ENCODE measurements around the gene CCDC6. TPM values are rescaled to one million over a fixed set of nuclear protein-coding genes. Genes with fewer than 3 reads are reported as not detected.
A peak's percentile ranks its signal among the peaks of the same experiment; 100 is the strongest.

CCDC6 gene
- polyA plus RNA-seq, 3 donors, result 4.2 to 13.5 (median 6.2) TPM

GRCh38 chr10:59917922-59918321, 11.6 kb upstream of the CCDC6 start:
- Histone ChIP-seq H2AFZ (ENCODE audit: insufficient read depth, low read depth, low read length, poor library complexity, severe bottlenecking) (no peak overlapping the region), H3K9ac (ENCODE audit: insufficient read depth, low read length, poor library complexity, severe bottlenecking) (no peak overlapping the region), H3K79me2 (ENCODE audit: insufficient read depth, low read length) (no peaks in the 10 kb centered on the region), H3K27me3 (ENCODE audit: control insufficient read depth in 2 of 2, insufficient read depth in 2 of 2, low read length in 2 of 2) (no peaks in the 10 kb centered on the region), H3K4me3 (replicated peaks in 1 of 3; ENCODE audit: low read depth in 2 of 3, low read length in 3 of 3) (no peak overlapping the region), H4K20me1 (ENCODE audit: insufficient read depth, low read length) (no peaks in the 10 kb centered on the region), H3K27ac (ENCODE audit: low read depth in 1 of 2, low read length in 2 of 2) (no peak overlapping the region), H3K9me3 (replicated peaks in 1 of 2; ENCODE audit: control insufficient read depth in 1 of 2, insufficient read depth in 1 of 2, low read length in 2 of 2) (peaks cover 3 to 4% of the 10 kb centered on the region in 2 donors), H3K4me2 (replicated peaks; ENCODE audit: extremely low read depth, low read length, poor library complexity, severe bottlenecking) (no peak overlapping the region), H3K36me3 (replicated peaks in 1 of 2; ENCODE audit: control insufficient read depth in 1 of 2, insufficient read depth in 2 of 2, low read length in 2 of 2) (no peaks in the 10 kb centered on the region), H3K4me1 (ENCODE audit: control insufficient read depth in 1 of 2, insufficient read depth in 2 of 2, low read length in 2 of 2) (no peaks in the 10 kb centered on the region)
- Mint-ChIP-seq H3K27ac (no peak overlapping the region), H3K27me3 (ENCODE audit: low read depth in 3 of 3) (no peaks in the 10 kb centered on the region), H3K4me3 (no peak overlapping the region), H3K36me3 (no peaks in the 10 kb centered on the region), H3K9me3 (peaks cover 23 to 33% (median 25%) of the 10 kb centered on the region in 7 donors), H3K4me1 (peaks cover 3% of the 10 kb centered on the region)
- no CpG with 5 or more reads among the region's 1 CpG for WGBS (ENCODE audit: insufficient coverage)
- intact Hi-C loops (cut with micrococcal nuclease), result no loop called here
- DNase-seq, result no peak
- TF ChIP-seq CTCF (IDR thresholded peaks at IDR 0.05), result no peak

GRCh38 chr10:59913547-59914237, 7.3 kb upstream of the CCDC6 start:
- intact Hi-C loops (cut with micrococcal nuclease), result no loop called here
- H3K27me3 ChIP-seq (ENCODE audit: control insufficient read depth in 2 of 2, insufficient read depth in 2 of 2, low read length in 2 of 2), result no peaks in the 10 kb centered on the region
- TF ChIP-seq CTCF (IDR thresholded peaks at IDR 0.05), result no peak
- Mint-ChIP-seq H3K4me3 (no peak overlapping the region), H3K27me3 (ENCODE audit: low read depth in 3 of 3) (peaks cover 0 to 2% (median 0%) of the 10 kb centered on the region in 3 donors), H3K9me3 (peaks cover 12 to 20% (median 15%) of the 10 kb centered on the region in 7 donors), H3K36me3 (no peaks in the 10 kb centered on the region), H3K4me1 (peaks cover 6% of the 10 kb centered on the region), H3K27ac (peak overlapping the region in 1 of 7 donors; percentile 68)
- H3K4me3 ChIP-seq (replicated peaks in 1 of 3; ENCODE audit: low read depth in 2 of 3, low read length in 3 of 3), result no peak overlapping the region
- H3K36me3 ChIP-seq (replicated peaks in 1 of 2; ENCODE audit: control insufficient read depth in 1 of 2, insufficient read depth in 2 of 2, low read length in 2 of 2), result no peaks in the 10 kb centered on the region
- H2AFZ ChIP-seq (ENCODE audit: insufficient read depth, low read depth, low read length, poor library complexity, severe bottlenecking), result no peak overlapping the region
- no peak for DNase-seq
- no peaks in the 10 kb centered on the region for H4K20me1 ChIP-seq (ENCODE audit: insufficient read depth, low read length)
- H3K9ac ChIP-seq (ENCODE audit: insufficient read depth, low read length, poor library complexity, severe bottlenecking), result no peak overlapping the region
- peaks cover 0 to 3% of the 10 kb centered on the region in 2 donors for H3K4me1 ChIP-seq (ENCODE audit: control insufficient read depth in 1 of 2, insufficient read depth in 2 of 2, low read length in 2 of 2)
- no peaks in the 10 kb centered on the region for H3K79me2 ChIP-seq (ENCODE audit: insufficient read depth, low read length)
- no peak overlapping the region for H3K27ac ChIP-seq (ENCODE audit: low read depth in 1 of 2, low read length in 2 of 2)
- H3K4me2 ChIP-seq (replicated peaks; ENCODE audit: extremely low read depth, low read length, poor library complexity, severe bottlenecking), result no peak overlapping the region
- H3K9me3 ChIP-seq (replicated peaks in 1 of 2; ENCODE audit: control insufficient read depth in 1 of 2, insufficient read depth in 1 of 2, low read length in 2 of 2), result peaks cover 3 to 4% of the 10 kb centered on the region in 2 donors
